GM18499 (cell line): Measurements from ENCODE around the gene KLHL11.
"Not testable (repeated sequence)": the region's sequence is repeated elsewhere in the genome, so short reads cannot be mapped to it uniquely, and the experiment has no call there.

Source experiments
- ATAC-seq: cut with Tn5 transposase; IDR thresholded peaks from one replicate; pipeline ENCODE4 v1.9.1; 2021; ENCODE audit warnings: moderate number of reproducible peaks; ENCODE audit not compliant: insufficient read depth, unreplicated experiment

The KLHL11 gene

GRCh38 chr17:41891135-41892020, 26.2 kb upstream of the KLHL11 start:
- ATAC-seq = no peak

- no peak for ATAC-seq
These were observed 23.2 kb upstream of the KLHL11 start for GRCh38 chr17:41888332-41888965.

GRCh38 chr17:41885733-41886132, 20.5 kb upstream of the KLHL11 start:
- ATAC-seq = no peak

GRCh38 chr17:41882756-41883155, 17.5 kb upstream of the KLHL11 start:
- no peak for ATAC-seq

- no peak for ATAC-seq
These were observed 14.9 kb upstream of the KLHL11 start for GRCh38 chr17:41880130-41880529.

GRCh38 chr17:41874293-41874670, 9.1 kb upstream of the KLHL11 start:
- not testable (repeated sequence) for ATAC-seq

- no peak for ATAC-seq
These were observed 8.5 kb upstream of the KLHL11 start for GRCh38 chr17:41873559-41874292.

GRCh38 chr17:41871789-41872188, 6.6 kb upstream of the KLHL11 start:
- ATAC-seq = no peak

GRCh38 chr17:41870627-41871026, 5.4 kb upstream of the KLHL11 start:
- ATAC-seq = no peak

GRCh38 chr17:41870097-41870496, 4.9 kb upstream of the KLHL11 start:
- ATAC-seq = no peak

- ATAC-seq = no peak
These were observed 4.2 kb upstream of the KLHL11 start for GRCh38 chr17:41869426-41869825.

- no peak for ATAC-seq
These were observed 3.3 kb upstream of the KLHL11 start for GRCh38 chr17:41868568-41868967.

GRCh38 chr17:41865596-41865893, 322 bp upstream of the KLHL11 start:
- ATAC-seq = no peak

- peak; percentile 16 for ATAC-seq
These were observed 756 bp downstream of the KLHL11 start for GRCh38 chr17:41864498-41864835.

GRCh38 chr17:41863074-41863848, 2.0 kb downstream of the KLHL11 start:
- ATAC-seq = no peak

GRCh38 chr17:41860254-41860931, 4.8 kb downstream of the KLHL11 start:
- no peak for ATAC-seq

- ATAC-seq = not testable (repeated sequence)
These were observed 13.8 kb downstream of the KLHL11 start for GRCh38 chr17:41851382-41851781.

- ATAC-seq = no peak
These were observed 15.8 kb downstream of the KLHL11 start for GRCh38 chr17:41849251-41849990.

GRCh38 chr17:41848788-41849187, 16.4 kb downstream of the KLHL11 start:
- ATAC-seq = no peak
